Forelimb muscle (tissue), 1 donor: ENCODE results near the gene ACLY. TPM values are rescaled to one million over a fixed set of nuclear protein-coding genes. Genes with fewer than 3 reads are reported as not detected.
"Not testable (repeated sequence)": the region's sequence is repeated elsewhere in the genome, so short reads cannot be mapped to it uniquely, and the experiment has no call there.

Source experiments
- DNase-seq: peaks from one replicate; pipeline ENCODE4 v3.0.0-alpha.2; 2013; ENCODE audit warnings: low read depth
- polyA plus RNA-seq: library from polyadenylated mRNA; unstranded; fragments of 120-200 nt; gene quantifications from one replicate; pipeline ENCODE4 v1.2.1, GENCODE V29; 2013; ENCODE audit not compliant: insufficient read length

ACLY gene
- polyA plus RNA-seq, 1 donor, result 44.4 TPM

DNA sequence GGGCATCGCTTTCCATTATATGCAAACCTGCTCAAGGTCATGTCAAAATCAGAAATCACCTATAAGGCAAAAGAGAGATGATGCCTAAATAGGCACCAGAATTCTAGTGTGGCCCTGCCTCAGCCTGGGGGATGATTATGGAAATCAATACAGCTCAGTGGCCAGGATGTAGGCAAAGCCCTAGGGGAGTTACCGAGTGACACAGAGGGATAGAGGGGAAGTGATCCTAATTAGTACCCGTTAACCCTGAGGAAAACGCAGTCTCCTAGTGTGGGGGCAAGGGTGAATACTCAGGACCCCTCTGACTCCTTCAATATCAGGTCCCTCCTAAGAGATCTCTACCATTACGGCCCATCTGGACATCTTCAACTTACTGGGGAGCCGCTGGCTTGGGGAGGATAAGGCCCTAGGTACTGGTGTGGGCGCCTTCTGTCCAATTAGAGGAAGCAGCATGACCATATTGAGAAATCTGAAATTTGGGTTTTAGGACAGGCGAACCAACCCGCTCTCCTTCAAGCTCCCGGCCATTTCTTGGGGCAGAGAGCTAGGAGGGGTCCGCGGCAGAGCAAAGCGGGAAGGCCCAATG is 83.4 kb downstream of the ACLY start:
- DNase-seq, result no peak

DNA sequence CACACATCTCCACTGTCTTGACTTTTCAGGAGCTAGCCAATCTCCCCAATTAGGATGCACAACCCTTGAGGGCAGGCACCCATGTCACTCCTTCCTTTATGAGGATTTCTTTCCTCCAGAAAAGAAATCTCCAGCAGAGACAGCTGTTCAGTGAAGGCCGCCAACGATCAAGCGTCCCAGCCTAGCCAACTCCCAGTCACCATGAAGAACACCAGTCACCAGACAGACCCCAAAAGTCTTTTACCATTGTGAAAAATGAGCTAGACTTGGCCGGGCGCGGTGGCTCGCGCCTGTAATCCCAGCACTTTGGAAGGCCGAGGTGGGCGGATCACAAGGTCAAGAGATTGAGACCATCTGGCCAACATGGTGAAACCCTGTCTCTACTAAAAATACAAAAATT is 88.8 kb downstream of the ACLY start:
- DNase-seq, result not testable (repeated sequence)

DNA sequence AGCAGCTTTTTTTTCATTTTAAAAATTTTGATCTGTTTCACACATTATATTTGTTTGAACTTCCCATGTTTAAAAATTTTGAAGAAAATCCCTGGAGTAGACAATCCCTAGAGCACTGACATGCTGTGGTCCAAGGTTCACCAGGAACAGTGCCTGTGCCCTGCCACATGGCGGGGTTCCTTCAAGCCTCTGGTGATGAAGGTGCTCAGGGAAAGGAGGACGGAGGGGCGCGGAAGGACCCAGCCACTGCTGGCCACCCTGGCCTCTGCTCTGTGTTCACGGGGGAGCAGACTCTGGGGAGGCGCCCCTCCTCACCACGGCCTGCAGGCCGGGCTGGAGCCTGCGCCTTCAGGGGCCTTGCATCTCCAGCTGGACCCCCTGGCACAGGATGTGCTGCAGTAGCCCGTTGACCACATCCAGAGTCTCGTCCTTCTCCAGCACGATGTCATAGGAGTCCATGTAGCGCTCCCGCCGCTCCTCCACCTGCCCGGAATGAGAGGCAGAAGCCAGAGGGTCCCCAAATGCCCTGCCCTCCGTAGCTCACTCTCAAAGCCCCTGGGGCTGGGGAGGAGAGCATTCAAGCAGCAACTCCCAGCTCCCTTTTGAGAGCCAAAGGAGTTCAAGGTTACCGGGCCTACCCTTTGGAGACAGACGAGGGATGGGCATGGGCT is 93.4 kb downstream of the ACLY start:
- DNase-seq, result no peak

DNA sequence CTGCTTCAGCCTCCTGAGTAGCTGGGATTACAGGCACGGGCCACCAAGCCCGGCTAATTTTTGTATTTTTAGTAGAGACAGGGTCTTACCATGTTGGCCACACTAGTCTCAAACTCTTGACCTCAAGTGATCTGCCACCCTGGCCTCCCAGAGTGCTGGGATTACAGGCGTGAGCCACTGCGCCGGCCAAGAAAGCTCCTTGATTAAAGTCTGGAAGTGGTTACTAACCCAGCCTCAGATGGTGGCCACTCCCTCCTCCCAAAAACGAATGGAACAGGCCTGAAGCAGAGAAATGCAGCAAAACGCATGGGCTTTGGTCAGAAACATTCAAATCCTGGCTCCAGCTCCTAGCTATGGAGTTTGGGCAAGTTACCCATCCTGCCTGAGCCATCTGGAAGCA is 94.7 kb downstream of the ACLY start:
- DNase-seq, result no peak

DNA sequence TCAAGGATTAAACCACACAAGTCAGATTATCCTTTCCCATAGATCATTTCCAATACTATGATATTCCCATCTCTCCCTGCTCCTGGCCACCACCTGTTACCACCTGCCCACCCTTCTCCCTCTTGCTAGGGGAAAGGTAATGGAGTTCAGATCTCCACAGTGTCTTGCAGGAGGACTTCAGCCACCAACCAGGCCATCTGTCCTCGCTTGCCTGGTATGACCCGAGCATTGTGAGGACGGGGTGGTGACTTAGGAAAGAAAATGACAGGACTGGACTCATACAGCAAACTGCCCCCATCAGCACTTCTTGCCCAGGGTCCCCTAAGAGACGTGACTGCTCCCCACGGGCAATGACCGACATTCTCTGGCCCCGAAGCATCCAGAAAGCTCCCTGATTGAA is 95.2 kb downstream of the ACLY start:
- DNase-seq, result no peak

DNA sequence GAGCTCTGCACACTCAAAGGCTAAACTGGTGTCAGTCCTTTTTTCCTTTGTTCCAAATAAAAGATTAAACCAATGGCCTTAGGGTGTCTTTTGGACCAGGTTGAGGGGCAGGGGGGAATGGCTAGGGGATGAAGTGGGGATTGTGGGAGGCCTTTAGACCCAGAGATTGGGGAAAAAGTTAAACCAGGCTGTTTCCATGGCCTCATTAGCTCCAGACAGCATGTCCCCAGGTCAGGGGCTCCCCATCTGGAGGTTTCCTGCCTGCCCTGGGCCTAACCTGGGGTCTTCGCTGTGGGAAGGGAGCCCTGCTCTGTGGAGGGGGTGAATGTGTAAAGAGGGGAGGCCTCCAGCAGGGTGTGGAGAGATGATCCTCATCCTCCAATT is 95.6 kb downstream of the ACLY start:
- no peak for DNase-seq

DNA sequence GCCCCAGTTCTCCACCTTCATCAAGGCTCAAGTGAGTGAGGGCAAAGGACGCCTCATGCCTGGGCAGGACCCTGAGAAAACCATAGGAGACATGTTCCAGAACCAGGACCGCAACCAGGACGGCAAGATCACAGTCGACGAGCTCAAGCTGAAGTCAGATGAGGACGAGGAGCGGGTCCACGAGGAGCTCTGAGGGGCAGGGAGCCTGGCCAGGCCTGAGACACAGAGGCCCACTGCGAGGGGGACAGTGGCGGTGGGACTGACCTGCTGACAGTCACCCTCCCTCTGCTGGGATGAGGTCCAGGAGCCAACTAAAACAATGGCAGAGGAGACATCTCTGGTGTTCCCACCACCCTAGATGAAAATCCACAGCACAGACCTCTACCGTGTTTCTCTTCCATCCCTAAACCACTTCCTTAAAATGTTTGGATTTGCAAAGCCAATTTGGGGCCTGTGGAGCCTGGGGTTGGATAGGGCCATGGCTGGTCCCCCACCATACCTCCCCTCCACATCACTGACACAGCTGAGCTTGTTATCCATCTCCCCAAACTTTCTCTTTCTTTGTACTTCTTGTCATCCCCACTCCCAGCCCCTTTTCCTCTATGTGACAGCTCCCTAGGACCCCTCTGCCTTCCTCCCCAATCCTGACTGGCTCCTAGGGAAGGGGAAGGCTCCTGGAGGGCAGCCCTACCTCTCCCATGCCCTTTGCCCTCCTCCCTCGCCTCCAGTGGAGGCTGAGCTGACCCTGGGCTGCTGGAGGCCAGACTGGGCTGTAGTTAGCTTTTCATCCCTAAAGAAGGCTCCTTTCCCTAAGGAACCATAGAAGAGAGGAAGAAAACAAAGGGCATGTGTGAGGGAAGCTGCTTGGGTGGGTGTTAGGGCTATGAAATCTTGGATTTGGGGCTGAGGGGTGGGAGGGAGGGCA is 96.3 kb downstream of the ACLY start:
- DNase-seq, result no peak

DNA sequence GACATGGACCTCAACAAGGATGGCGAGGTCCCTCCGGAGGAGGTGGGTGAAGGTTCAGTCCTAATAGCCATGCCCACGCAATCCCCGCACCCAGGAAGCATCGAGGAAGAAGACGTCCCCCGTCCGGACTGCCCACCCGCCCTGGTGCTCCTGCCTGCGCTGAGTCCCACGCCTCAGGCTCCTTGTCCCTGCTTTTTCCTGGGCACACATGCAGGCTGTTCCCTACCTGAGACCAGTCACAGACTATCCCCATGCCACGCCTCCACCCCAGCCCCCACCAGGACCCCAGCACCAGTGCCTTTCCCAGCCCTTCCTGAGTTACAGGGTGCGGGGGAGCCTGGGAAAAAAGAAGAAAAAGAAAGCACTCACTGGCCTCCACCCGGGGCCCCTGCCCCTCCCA is 97.0 kb downstream of the ACLY start:
- DNase-seq, result no peak

DNA sequence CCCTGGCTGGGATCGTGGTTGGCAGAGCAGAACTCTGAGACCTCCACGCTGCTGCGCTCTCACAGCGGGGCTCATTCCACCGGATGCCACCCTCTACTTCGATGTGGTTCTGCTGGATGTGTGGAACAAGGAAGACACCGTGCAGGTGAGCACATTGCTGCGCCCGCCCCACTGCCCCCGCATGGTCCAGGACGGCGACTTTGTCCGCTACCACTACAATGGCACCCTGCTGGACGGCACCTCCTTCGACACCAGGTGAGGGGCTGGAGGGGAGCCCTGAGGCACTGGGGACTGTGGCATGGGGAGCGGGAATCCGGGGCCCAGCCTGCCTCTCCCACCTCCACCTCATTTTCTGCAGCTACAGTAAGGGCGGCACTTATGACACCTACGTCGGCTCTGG is 100.7 kb downstream of the ACLY start:
- no peak for DNase-seq

Other genes with a start within 250 kb of the ACLY start
- gene EIF1, start 230.1 kb downstream of the ACLY start, polyA plus RNA-seq, result 784 TPM
- not detected for gene GAST, start 206.6 kb downstream of the ACLY start, polyA plus RNA-seq
- 0.04 TPM for gene HAP1, start 184.3 kb downstream of the ACLY start, polyA plus RNA-seq
- 31.0 TPM for gene JUP, start 132.2 kb downstream of the ACLY start, polyA plus RNA-seq
- 39.5 TPM for gene P3H4, start 107.0 kb downstream of the ACLY start, polyA plus RNA-seq
- gene FKBP10, start 105.9 kb downstream of the ACLY start, polyA plus RNA-seq, result 114 TPM
- 34.6 TPM for gene NT5C3B, start 82.7 kb downstream of the ACLY start, polyA plus RNA-seq
- 0.18 TPM for gene KLHL10, start 81.1 kb downstream of the ACLY start, polyA plus RNA-seq
- gene KLHL11, start 53.5 kb downstream of the ACLY start, polyA plus RNA-seq, result 4.9 TPM
- 0.80 TPM for gene ODAD4, start 11.7 kb upstream of the ACLY start, polyA plus RNA-seq
- 40.1 TPM for gene CNP, start 47.8 kb upstream of the ACLY start, polyA plus RNA-seq
- gene DNAJC7, start 98.5 kb upstream of the ACLY start, polyA plus RNA-seq, result 97.2 TPM
- gene NKIRAS2, start 101.1 kb upstream of the ACLY start, polyA plus RNA-seq, result 47.9 TPM
- 1.2 TPM for gene C17orf113, start 131.7 kb upstream of the ACLY start, polyA plus RNA-seq
- 6.7 TPM for gene ZNF385C, start 179.5 kb upstream of the ACLY start, polyA plus RNA-seq
- gene DHX58, start 193.8 kb upstream of the ACLY start, polyA plus RNA-seq, result 5.8 TPM
- 45.9 TPM for gene KAT2A, start 202.4 kb upstream of the ACLY start, polyA plus RNA-seq
- 0.25 TPM for gene HSPB9, start 203.9 kb upstream of the ACLY start, polyA plus RNA-seq
- 60.0 TPM for gene RAB5C, start 236.0 kb upstream of the ACLY start, polyA plus RNA-seq